Hepatocyte (in vitro differentiated cells): Measurements from ENCODE around the gene KDELR1. TPM values are rescaled to one million over a fixed set of nuclear protein-coding genes. Genes with fewer than 3 reads are reported as not detected.
A peak's percentile ranks its signal among the peaks of the same experiment; 100 is the strongest.

ENCODE experiments used
- DNase-seq: peaks from one replicate; pipeline ENCODE4 v3.0.0-alpha.2; 2016; ENCODE audit warnings: low spot score
- H2AFZ ChIP-seq: fragments of 200-600 bp; sonication (generic); 2 replicates; pipeline ENCODE4 v1.6.0; 2016; ENCODE audit warnings: antibody characterized with exemption, mild to moderate bottlenecking
- H3K27ac ChIP-seq: fragments of 200-600 bp; sonication (generic); 2 replicates; pipeline ENCODE4 v1.5.1; 2016; ENCODE audit warnings: mild to moderate bottlenecking
- H3K27me3 ChIP-seq: fragments of 200-600 bp; sonication (generic); 2 replicates; pipeline ENCODE4 v1.6.1; 2016
- H3K36me3 ChIP-seq: fragments of 200-600 bp; sonication (generic); replicated peaks from 2 replicates; pipeline ENCODE4 v1.5.1; 2016; ENCODE audit warnings: low read depth; ENCODE audit not compliant: insufficient read depth
- H3K4me1 ChIP-seq: fragments of 200-600 bp; sonication (generic); 2 replicates; pipeline ENCODE4 v1.5.1; 2016; ENCODE audit warnings: mild to moderate bottlenecking, moderate library complexity; ENCODE audit not compliant: insufficient read depth
- H3K4me2 ChIP-seq: fragments of 200-600 bp; sonication (generic); 2 replicates; pipeline ENCODE4 v1.6.0; 2016
- H3K4me3 ChIP-seq: fragments of 200-600 bp; sonication (generic); 2 replicates; pipeline ENCODE4 v1.5.1; 2016; ENCODE audit warnings: mild to moderate bottlenecking
- H3K79me2 ChIP-seq: fragments of 200-600 bp; sonication (generic); 2 replicates; pipeline ENCODE4 v1.6.0; 2017; ENCODE audit warnings: mild to moderate bottlenecking
- H3K9me2 ChIP-seq: fragments of 200-600 bp; sonication (generic); replicated peaks from 2 replicates; pipeline ENCODE4 v1.6.0; 2017; ENCODE audit warnings: mild to moderate bottlenecking; ENCODE audit not compliant: insufficient read depth
- H3K9me3 ChIP-seq: fragments of 200-600 bp; sonication (generic); 2 replicates; pipeline ENCODE4 v1.5.1; 2016; ENCODE audit warnings: low read depth, mild to moderate bottlenecking
- H4K20me1 ChIP-seq: fragments of 200-600 bp; sonication (generic); 2 replicates; pipeline ENCODE4 v1.6.0; 2016; ENCODE audit warnings: mild to moderate bottlenecking; ENCODE audit not compliant: insufficient read depth, poor library complexity, severe bottlenecking
- EZH2 ChIP-seq: fragments of 200-600 bp; sonication (generic); IDR thresholded peaks from 2 replicates; pipeline ENCODE4 v1.6.1; 2016; ENCODE audit warnings: antibody characterized with exemption, mild to moderate bottlenecking, borderline replicate concordance
- EZH2phosphoT487 ChIP-seq: fragments of 200-600 bp; sonication (generic); IDR thresholded peaks from one replicate; pipeline ENCODE4 v1.6.1; 2018; ENCODE audit warnings: antibody characterized with exemption, mild to moderate bottlenecking, low read depth, moderate library complexity; ENCODE audit not compliant: unreplicated experiment, severe bottlenecking
- WGBS: methylation state at CpG from one replicate; pipeline ENCODE4 v1.1.6; 2016; ENCODE audit warnings: low lambda C conversion rate; ENCODE audit errors: missing lambda C conversion rate; 5-methylcytosine and 5-hydroxymethylcytosine counted together
- polyA plus RNA-seq: library from polyadenylated mRNA; unstranded; fragments of >200 nt; fragmentation: Nextera tagmentation; extraction: Ambion mirVana; gene quantifications from 2 replicates; pipeline ENCODE4 v1.2.1, GENCODE V29; 2016
- total RNA-seq: library from RNA; depleted of rRNA; stranded (reverse); fragments of >200 nt; gene quantifications from 2 replicates; pipeline ENCODE4 v1.2.3, GENCODE V29; 2014
- TF ChIP-seq, protein P1 (sequence below): fragments of 200-600 bp; sonication (generic); IDR thresholded peaks from 2 replicates; pipeline ENCODE4 v1.5.1; 2016; ENCODE audit warnings: antibody characterized with exemption, mild to moderate bottlenecking; ENCODE audit not compliant: poor library complexity

The KDELR1 gene
- total and polyA plus RNA-seq, 2 experiments from 2014 or later, result 179 to 288 TPM

DNA sequence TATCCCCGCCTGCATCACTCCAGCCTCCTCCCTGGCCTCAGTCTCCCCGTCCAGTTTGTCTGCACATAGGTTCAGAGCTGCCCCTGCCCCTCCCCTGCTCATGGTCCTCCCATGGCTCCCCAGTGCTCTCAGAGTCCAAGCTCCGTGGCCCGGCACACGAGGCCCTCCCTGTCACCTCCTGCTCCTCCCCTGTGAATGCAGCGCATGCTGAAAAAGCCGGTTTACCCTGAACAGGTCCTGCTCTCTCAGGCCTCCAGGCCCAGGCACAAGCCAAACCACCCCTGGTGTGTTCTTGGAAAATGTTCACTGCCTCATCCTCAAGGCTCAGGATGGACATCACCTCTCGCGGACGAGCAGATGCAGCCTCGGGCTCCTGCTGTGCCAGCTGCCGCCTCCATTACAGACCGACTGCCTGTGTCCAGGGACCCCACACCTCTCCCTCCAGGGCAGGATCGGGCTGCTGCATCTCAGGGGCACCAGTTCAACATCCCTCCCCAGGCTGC, 53.0 kb downstream of the KDELR1 start:
- no peaks in the 10 kb centered on the region for H4K20me1 ChIP-seq
- 94% methylated on average over 14 of the region's 14 CpGs for WGBS
- H3K9me2 ChIP-seq, result no peaks in the 10 kb centered on the region
- no peaks in the 10 kb centered on the region for H3K9me3 ChIP-seq
- DNase-seq, result no peak
- TF ChIP-seq EZH2, result no peak
- no peak for TF ChIP-seq EZH2phosphoT487
- TF ChIP-seq, protein P1, sequence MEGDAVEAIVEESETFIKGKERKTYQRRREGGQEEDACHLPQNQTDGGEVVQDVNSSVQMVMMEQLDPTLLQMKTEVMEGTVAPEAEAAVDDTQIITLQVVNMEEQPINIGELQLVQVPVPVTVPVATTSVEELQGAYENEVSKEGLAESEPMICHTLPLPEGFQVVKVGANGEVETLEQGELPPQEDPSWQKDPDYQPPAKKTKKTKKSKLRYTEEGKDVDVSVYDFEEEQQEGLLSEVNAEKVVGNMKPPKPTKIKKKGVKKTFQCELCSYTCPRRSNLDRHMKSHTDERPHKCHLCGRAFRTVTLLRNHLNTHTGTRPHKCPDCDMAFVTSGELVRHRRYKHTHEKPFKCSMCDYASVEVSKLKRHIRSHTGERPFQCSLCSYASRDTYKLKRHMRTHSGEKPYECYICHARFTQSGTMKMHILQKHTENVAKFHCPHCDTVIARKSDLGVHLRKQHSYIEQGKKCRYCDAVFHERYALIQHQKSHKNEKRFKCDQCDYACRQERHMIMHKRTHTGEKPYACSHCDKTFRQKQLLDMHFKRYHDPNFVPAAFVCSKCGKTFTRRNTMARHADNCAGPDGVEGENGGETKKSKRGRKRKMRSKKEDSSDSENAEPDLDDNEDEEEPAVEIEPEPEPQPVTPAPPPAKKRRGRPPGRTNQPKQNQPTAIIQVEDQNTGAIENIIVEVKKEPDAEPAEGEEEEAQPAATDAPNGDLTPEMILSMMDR, result no peak
- H3K4me3 ChIP-seq, result no peak overlapping the region
- no peaks in the 10 kb centered on the region for H3K27me3 ChIP-seq
- H2AFZ ChIP-seq, result no peak overlapping the region
- H3K36me3 ChIP-seq, result no peaks in the 10 kb centered on the region
- H3K4me2 ChIP-seq, result no peak overlapping the region
- no peaks in the 10 kb centered on the region for H3K79me2 ChIP-seq
- no peak overlapping the region for H3K27ac ChIP-seq
- no peaks in the 10 kb centered on the region for H3K4me1 ChIP-seq

DNA sequence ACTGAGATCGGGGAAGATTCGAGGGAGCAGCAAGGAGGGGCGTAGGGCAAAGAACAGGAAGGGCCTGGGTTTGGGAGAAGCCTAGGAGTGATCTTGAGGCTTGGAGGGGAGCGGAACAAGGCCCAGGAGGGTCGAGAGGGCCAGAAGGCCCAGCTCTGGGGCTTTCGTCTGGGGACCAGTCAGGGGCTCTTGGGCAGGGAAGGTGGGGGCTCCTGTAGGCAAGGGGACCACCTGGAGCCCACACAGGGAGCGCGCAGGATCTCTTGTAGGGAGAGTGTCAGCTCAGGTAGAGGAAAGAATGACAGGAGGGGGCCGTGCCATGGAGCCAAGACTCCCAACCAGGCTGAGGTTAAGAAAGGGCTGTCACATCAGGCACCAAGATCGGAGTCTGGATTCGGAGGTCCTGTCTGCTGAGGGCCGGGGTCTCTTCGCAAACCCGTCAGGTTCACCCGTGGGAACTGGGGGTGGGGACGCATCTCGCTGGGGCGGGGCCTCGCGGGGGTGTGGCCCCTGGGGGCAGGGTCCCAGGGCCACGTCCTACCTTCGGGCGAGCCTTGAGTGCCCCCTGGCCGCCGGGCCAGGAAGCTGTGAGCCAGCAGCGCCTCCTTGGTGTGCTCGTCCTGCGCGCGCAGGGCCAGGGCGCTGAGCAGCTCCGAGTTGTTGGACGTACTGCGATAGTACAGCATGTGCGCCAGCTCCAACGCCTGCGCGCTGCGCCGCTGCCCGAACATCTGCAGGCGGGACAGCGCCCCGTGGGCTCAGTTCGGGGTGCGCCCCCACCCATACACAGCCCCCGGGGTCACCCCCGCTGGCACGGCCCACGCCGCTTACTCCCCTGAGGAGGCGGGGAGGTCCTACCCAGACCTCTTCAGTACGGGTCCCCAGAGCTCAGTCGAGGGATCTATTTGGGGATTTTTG, 57.6 kb downstream of the KDELR1 start:
- H3K4me3 ChIP-seq, result peak overlapping the region; percentile 46
- H3K4me2 ChIP-seq, result peak overlapping the region; percentile 92
- peak; percentile 98 for DNase-seq
- H3K79me2 ChIP-seq, result no peaks in the 10 kb centered on the region
- H4K20me1 ChIP-seq, result no peaks in the 10 kb centered on the region
- WGBS, result 13% methylated on average over 31 of the region's 54 CpGs
- peaks cover 17% of the 10 kb centered on the region for H3K4me1 ChIP-seq
- H2AFZ ChIP-seq, result peak overlapping the region; percentile 82
- no peaks in the 10 kb centered on the region for H3K9me3 ChIP-seq
- H3K36me3 ChIP-seq, result no peaks in the 10 kb centered on the region
- H3K27me3 ChIP-seq, result no peaks in the 10 kb centered on the region
- no peaks in the 10 kb centered on the region for H3K9me2 ChIP-seq
- TF ChIP-seq, protein P1, result peak; percentile 80
- no peak for TF ChIP-seq EZH2phosphoT487
- peak overlapping the region; percentile 90 for H3K27ac ChIP-seq

DNA sequence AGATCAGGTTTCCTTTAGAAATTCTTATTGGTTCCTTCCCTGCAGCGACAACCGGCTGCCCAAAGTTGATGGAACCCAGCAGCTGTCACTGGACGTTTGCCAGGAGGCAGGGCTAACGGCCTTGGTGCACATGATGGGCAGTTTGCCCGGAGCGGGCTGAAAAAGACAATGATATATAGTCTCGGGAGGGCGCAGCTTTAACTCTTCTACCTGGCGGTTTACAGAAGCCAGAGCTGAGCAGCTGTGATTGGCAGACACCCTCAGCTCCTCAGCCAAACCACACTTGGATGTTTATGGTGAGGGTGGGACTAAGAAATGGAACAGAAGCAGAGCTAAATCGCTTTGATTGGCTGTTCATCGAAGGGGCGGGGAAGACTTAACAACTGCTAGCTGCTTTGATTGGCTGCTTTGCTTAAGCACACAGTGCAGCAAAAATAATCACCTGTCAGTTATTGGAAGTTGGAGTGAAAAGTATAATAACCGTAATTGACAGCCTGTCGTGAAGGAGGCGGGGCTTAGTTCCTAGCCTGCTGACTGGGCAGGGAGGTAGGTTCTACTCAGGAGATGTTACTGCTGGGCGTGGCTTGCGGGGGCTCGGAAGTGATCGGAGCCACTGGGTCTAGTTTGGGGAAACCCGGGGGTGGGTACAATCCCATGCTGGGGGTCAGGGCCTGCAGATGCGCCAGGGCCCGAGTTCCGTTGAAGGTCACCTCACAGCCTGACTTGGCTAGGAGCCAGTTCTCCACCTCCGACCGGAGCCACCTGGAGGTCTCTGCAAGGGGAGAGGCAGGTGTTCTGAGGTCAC, 58.5 kb downstream of the KDELR1 start:
- no peaks in the 10 kb centered on the region for H4K20me1 ChIP-seq
- H3K9me2 ChIP-seq, result no peaks in the 10 kb centered on the region
- peak overlapping the region; percentile 90 for H3K27ac ChIP-seq
- WGBS, result 3% methylated on average over 25 of the region's 25 CpGs
- no peaks in the 10 kb centered on the region for H3K9me3 ChIP-seq
- TF ChIP-seq, protein P1, result no peak
- no peak for TF ChIP-seq EZH2phosphoT487
- no peak for TF ChIP-seq EZH2
- H3K79me2 ChIP-seq, result no peaks in the 10 kb centered on the region
- H3K27me3 ChIP-seq, result no peaks in the 10 kb centered on the region
- peak; percentile 96 for DNase-seq
- peaks cover 17% of the 10 kb centered on the region for H3K4me1 ChIP-seq
- no peaks in the 10 kb centered on the region for H3K36me3 ChIP-seq
- H3K4me3 ChIP-seq, result peak overlapping the region; percentile 4
- H2AFZ ChIP-seq, result peak overlapping the region; percentile 11
- H3K4me2 ChIP-seq, result peak overlapping the region; percentile 92

Other genes starting within 250 kb of the KDELR1 start
- 19.6 and 23.8 TPM in 2 replicates for gene LIG1, start 221.2 kb downstream of the KDELR1 start, total RNA-seq
- gene LIG1, start 221.2 kb downstream of the KDELR1 start, polyA plus RNA-seq, result 28.4 and 29.8 TPM in 2 replicates
- gene ZSWIM9, start 220.9 kb downstream of the KDELR1 start, total RNA-seq, result 0.73 and 1.2 TPM in 2 replicates
- 1.5 and 2.1 TPM in 2 replicates for gene ZSWIM9, start 220.9 kb downstream of the KDELR1 start, polyA plus RNA-seq
- gene CARD8, start 135.6 kb downstream of the KDELR1 start, total RNA-seq, result 17.0 and 18.8 TPM in 2 replicates
- 7.6 and 10.3 TPM in 2 replicates for gene CARD8, start 135.6 kb downstream of the KDELR1 start, polyA plus RNA-seq
- 0.84 and 0.90 TPM in 2 replicates for gene ZNF114, start 121.5 kb downstream of the KDELR1 start, total RNA-seq
- 1.6 and 3.0 TPM in 2 replicates for gene ZNF114, start 121.5 kb downstream of the KDELR1 start, polyA plus RNA-seq
- gene EMP3, start 66.0 kb downstream of the KDELR1 start, total RNA-seq, result 68.4 and 80.1 TPM in 2 replicates
- 379 and 381 TPM in 2 replicates for gene EMP3, start 66.0 kb downstream of the KDELR1 start, polyA plus RNA-seq
- 5.3 and 5.9 TPM in 2 replicates for gene TMEM143, start 27.6 kb downstream of the KDELR1 start, total RNA-seq
- gene TMEM143, start 27.6 kb downstream of the KDELR1 start, polyA plus RNA-seq, result 11.2 and 20.8 TPM in 2 replicates
- not detected in 2 replicates for gene SYNGR4, start 27.2 kb downstream of the KDELR1 start, total RNA-seq
- 0.51 and 1.3 TPM in 2 replicates for gene SYNGR4, start 27.2 kb downstream of the KDELR1 start, polyA plus RNA-seq
- 0.40 and 1.00 TPM in 2 replicates for gene GRIN2D, start 2.1 kb upstream of the KDELR1 start, total RNA-seq
- gene GRIN2D, start 2.1 kb upstream of the KDELR1 start, polyA plus RNA-seq, result 2.1 and 2.7 TPM in 2 replicates
- 25.2 and 25.9 TPM in 2 replicates for gene GRWD1, start 54.4 kb upstream of the KDELR1 start, total RNA-seq
- 33.1 and 36.6 TPM in 2 replicates for gene GRWD1, start 54.4 kb upstream of the KDELR1 start, polyA plus RNA-seq
- 0.12 and 0.70 TPM in 2 replicates for gene KCNJ14, start 64.0 kb upstream of the KDELR1 start, total RNA-seq
- gene KCNJ14, start 64.0 kb upstream of the KDELR1 start, polyA plus RNA-seq, result 0.32 and 1.1 TPM in 2 replicates
- gene CYTH2, start 77.8 kb upstream of the KDELR1 start, total RNA-seq, result 63.1 and 69.6 TPM in 2 replicates
- gene CYTH2, start 77.8 kb upstream of the KDELR1 start, polyA plus RNA-seq, result 80.1 and 106 TPM in 2 replicates
- 2.1 and 3.7 TPM in 2 replicates for gene LMTK3, start 120.3 kb upstream of the KDELR1 start, total RNA-seq
- gene LMTK3, start 120.3 kb upstream of the KDELR1 start, polyA plus RNA-seq, result 1.3 and 2.1 TPM in 2 replicates
- gene SULT2B1, start 160.6 kb upstream of the KDELR1 start, total RNA-seq, result not detected in 2 replicates
- gene SULT2B1, start 160.6 kb upstream of the KDELR1 start, polyA plus RNA-seq, result 0.43 and 0.79 TPM in 2 replicates
- gene SPACA4, start 215.2 kb upstream of the KDELR1 start, total RNA-seq, result not detected in 2 replicates
- gene SPACA4, start 215.2 kb upstream of the KDELR1 start, polyA plus RNA-seq, result 0.30 TPM in 1 of 2 replicates, not detected in the other
- 13.8 and 22.2 TPM in 2 replicates for gene FAM83E, start 223.5 kb upstream of the KDELR1 start, total RNA-seq
- 12.4 and 16.1 TPM in 2 replicates for gene FAM83E, start 223.5 kb upstream of the KDELR1 start, polyA plus RNA-seq
- 1,372 and 1,462 TPM in 2 replicates for gene RPL18, start 227.6 kb upstream of the KDELR1 start, total RNA-seq
- gene RPL18, start 227.6 kb upstream of the KDELR1 start, polyA plus RNA-seq, result 616 and 623 TPM in 2 replicates
- gene SPHK2, start 228.0 kb upstream of the KDELR1 start, total RNA-seq, result 45.2 and 56.7 TPM in 2 replicates
- gene SPHK2, start 228.0 kb upstream of the KDELR1 start, polyA plus RNA-seq, result 39.4 and 48.2 TPM in 2 replicates
- 3.9 and 5.4 TPM in 2 replicates for gene DBP, start 245.8 kb upstream of the KDELR1 start, total RNA-seq
- gene DBP, start 245.8 kb upstream of the KDELR1 start, polyA plus RNA-seq, result 11.8 and 20.4 TPM in 2 replicates